Type B pancreatic cell (in vitro differentiated cells): Measurements from ENCODE around the gene CCDC154. TPM values are rescaled to one million over a fixed set of nuclear protein-coding genes. Genes with fewer than 3 reads are reported as not detected.

Experiments
- DNase-seq: peaks from one replicate; pipeline ENCODE4 v3.0.0; 2021; ENCODE audit warnings: mixed read lengths; ENCODE audit not compliant: unreplicated experiment; ENCODE audit errors: extremely low spot score
- H3K27ac Mint-ChIP-seq: 2 replicates; pipeline ENCODE4 v1.8.0; 2021; ENCODE audit warnings: mild to moderate bottlenecking, mixed read lengths
- H3K27me3 Mint-ChIP-seq: 2 replicates; pipeline ENCODE4 v1.8.0; 2021; ENCODE audit warnings: mixed read lengths
- H3K36me3 Mint-ChIP-seq: 2 replicates; pipeline ENCODE4 v1.8.0; 2021; ENCODE audit warnings: mixed read lengths
- H3K4me1 Mint-ChIP-seq: one replicate; pipeline ENCODE4 v1.8.0; 2021; ENCODE audit warnings: mixed read lengths; ENCODE audit not compliant: unreplicated experiment
- H3K4me3 Mint-ChIP-seq: 2 replicates; pipeline ENCODE4 v1.8.0; 2021; ENCODE audit warnings: mild to moderate bottlenecking, mixed read lengths
- H3K9me3 Mint-ChIP-seq: 2 replicates; pipeline ENCODE4 v1.8.0; 2021; ENCODE audit warnings: mixed read lengths
- total RNA-seq: library from RNA; stranded (reverse); gene quantifications from 2 replicates; pipeline ENCODE4 v1.2.1, GENCODE V29; 2021; ENCODE audit warnings: low replicate concordance
- TF ChIP-seq, protein P1 (sequence below): fragments of 200-600 bp; sonication (generic); conservative IDR thresholded peaks from 2 replicates; pipeline ENCODE4 v1.5.0; 2021; ENCODE audit warnings: antibody characterized with exemption, mild to moderate bottlenecking

CCDC154 gene
- total RNA-seq, 1 donor from 2014 or later, result 5.0 TPM

DNA sequence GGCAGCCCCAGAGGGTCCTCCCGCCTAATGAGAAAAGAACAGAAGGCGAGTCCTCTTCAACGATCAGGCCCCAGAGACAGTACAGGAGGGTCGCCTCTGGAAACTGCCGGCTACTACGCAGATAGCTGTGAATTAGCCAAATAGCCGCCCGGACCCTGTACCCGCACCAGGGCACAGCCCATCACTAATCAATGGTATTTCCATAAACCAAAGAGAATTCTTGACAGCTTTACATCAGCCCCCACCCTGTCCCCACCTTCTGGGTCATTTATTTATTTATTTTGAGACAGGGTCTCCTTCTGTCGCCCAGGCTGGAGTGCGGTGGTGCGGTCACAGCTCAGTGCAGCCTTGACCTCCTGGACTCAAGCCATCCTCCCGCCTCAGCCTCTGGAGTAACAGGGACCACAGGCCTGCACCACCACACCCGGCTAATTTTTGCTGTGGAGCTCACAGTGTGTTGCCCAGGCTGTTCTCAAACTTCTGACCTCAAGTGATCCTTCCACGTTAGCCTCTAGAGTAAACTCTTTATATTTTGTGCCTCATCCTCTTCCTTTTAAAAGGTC is 31.3 kb upstream of the CCDC154 start:
- TF ChIP-seq, protein P1, sequence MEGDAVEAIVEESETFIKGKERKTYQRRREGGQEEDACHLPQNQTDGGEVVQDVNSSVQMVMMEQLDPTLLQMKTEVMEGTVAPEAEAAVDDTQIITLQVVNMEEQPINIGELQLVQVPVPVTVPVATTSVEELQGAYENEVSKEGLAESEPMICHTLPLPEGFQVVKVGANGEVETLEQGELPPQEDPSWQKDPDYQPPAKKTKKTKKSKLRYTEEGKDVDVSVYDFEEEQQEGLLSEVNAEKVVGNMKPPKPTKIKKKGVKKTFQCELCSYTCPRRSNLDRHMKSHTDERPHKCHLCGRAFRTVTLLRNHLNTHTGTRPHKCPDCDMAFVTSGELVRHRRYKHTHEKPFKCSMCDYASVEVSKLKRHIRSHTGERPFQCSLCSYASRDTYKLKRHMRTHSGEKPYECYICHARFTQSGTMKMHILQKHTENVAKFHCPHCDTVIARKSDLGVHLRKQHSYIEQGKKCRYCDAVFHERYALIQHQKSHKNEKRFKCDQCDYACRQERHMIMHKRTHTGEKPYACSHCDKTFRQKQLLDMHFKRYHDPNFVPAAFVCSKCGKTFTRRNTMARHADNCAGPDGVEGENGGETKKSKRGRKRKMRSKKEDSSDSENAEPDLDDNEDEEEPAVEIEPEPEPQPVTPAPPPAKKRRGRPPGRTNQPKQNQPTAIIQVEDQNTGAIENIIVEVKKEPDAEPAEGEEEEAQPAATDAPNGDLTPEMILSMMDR, result no peak
- Mint-ChIP-seq H3K27ac (peak overlapping the region; percentile 81), H3K4me3 (peak overlapping the region; percentile 88), H3K9me3 (no peaks in the 10 kb centered on the region), H3K27me3 (no peaks in the 10 kb centered on the region), H3K4me1 (peaks cover 5% of the 10 kb centered on the region), H3K36me3 (no peaks in the 10 kb centered on the region)
- no peak for DNase-seq

DNA sequence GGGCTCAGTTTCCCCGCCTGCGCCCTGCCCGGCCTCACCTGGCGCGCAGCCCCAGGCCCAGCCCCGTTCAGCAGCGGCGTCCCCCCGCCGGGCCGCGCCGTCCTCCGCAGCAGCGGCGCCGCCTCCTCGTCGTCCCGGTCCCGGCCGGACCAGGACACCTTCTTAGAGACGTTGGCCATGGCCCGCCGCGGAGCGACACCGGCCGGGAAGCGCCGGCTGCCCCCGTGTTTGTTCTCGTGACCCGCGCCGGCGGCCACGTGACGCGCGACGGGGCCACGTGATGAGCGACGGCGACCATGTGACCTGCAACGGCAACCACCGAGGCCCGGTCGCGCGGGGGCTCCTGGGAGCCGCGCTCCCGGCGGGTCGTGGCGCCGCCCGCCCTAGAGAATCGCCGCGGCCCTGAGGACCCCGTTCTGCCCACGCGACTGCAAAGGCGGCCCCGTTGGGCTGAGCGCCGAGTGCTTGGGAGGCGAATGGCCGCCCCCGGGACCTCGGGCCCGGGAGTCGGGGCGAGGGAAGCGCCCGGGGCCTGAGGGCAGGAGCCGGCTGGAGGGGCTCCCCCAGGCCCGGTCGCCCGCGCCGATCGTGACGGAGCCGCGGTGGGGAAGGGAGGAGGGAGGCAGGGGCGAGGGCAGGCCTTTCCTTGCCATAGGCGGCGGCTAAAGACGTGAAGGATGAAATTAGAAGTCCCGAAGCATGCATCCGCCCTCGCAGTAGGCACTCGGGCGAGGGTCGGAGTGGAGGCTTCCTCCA is 30.6 kb upstream of the CCDC154 start, which contains the start of gene CLCN7:
Gene CLCN7, minus strand, starts transcription at position 233 of the 756 bp plus-strand sequence. Its CDS starts 54 bp downstream, at position 179.
- Mint-ChIP-seq H3K4me1 (peaks cover 9% of the 10 kb centered on the region), H3K27ac (peak within 1 kb of the TSS; percentile 85), H3K9me3 (no peaks in the 10 kb centered on the region), H3K27me3 (no peaks in the 10 kb centered on the region), H3K36me3 (no peaks in the 10 kb centered on the region), H3K4me3 (peak within 1 kb of the TSS; percentile 89)
- TF ChIP-seq, protein P1, result no peak
- peak; percentile 93 for DNase-seq

DNA sequence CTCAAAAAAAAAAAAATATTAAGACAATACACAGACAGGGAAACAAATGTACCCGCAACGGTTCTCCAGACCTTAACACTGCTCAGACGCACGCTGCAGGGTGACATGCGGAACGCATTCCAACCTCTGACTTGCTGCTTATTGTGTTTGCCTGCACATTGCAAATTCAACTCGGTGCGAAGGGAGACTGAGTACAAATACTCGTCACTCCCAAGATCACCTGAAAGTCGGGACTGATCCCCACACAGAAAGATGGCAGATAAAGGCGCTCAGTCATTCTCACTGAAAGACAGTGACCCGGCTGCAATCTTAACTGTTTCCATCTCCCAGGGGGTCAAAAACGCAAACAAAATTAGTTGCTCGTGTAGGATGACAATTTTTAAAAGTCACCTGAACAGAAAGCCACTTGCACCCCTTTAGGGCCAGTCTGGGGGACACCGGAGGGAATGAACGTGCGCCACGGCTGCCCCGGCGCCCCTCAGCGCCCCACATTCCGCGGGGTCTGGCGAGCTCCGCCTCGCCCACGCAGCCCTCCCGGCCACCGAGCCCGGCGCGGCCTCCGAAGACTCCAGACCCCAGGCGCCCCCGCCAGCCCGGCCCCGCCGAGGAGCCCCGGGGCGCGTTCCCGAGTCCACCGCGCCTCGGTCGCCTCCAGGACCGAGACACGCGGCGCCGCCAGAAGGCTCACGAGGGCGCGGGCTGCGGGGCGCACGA is 29.9 kb upstream of the CCDC154 start:
- TF ChIP-seq, protein P1, result no peak
- H3K4me1 Mint-ChIP-seq, result peaks cover 13% of the 10 kb centered on the region
- no peaks in the 10 kb centered on the region for H3K9me3 Mint-ChIP-seq
- no peaks in the 10 kb centered on the region for H3K27me3 Mint-ChIP-seq
- no peak for DNase-seq
- peak overlapping the region; percentile 89 for H3K4me3 Mint-ChIP-seq
- no peaks in the 10 kb centered on the region for H3K36me3 Mint-ChIP-seq
- H3K27ac Mint-ChIP-seq, result peak overlapping the region; percentile 85

DNA sequence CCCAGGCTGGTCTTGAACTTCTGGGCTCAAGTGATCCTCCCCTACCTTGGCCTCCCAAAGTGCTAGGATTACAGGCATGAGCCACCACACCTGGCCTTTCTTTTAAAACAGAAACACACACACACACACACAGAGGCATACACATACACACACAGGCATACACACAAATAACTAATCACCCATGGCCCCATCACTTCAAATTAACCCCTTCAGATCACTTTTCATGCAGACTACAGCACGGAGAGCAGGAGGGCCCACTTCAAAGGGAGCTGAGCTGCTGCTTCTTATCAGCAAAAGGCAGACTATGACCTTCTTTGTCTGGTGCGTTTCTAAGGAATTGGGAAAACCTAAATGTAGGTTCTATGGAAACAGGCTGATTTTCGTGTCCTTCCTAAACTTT is 28.6 kb upstream of the CCDC154 start:
- H3K36me3 Mint-ChIP-seq, result no peaks in the 10 kb centered on the region
- peaks cover 13% of the 10 kb centered on the region for H3K4me1 Mint-ChIP-seq
- H3K4me3 Mint-ChIP-seq, result peak overlapping the region; percentile 82
- no peaks in the 10 kb centered on the region for H3K27me3 Mint-ChIP-seq
- peak overlapping the region; percentile 84 for H3K27ac Mint-ChIP-seq
- TF ChIP-seq, protein P1, result no peak
- H3K9me3 Mint-ChIP-seq, result no peaks in the 10 kb centered on the region
- DNase-seq, result no peak

DNA sequence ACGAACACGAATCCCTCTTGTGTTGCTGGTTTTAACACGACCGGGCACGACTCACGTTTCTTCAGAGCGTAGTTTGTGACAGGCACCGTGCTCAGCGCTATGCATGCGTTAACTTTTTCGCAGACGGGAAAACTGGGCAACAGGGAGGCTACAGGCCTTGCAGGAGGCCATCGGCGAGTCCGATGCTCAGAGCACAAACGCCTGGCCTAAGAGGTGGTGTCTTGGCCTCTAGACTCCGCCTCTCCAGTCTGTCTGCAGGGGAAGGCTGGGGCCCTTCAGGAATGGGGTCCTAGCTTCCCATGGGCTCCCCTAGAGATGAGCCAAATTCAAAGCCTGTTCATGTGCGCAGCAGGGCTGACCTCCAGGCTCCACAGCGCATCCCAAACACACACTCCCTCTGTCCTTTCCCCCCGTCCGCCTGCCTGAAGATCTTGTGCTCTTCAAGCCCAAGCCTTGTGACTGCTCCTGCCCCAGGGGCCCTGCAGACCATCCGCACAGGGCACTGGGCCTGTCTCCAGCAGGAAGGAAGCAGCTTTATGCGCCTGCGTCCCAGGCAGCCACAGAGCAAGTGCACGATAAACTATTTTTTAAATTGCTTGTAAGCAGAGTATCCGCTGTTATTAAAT is 27.3 kb upstream of the CCDC154 start:
- peaks cover 13% of the 10 kb centered on the region for H3K4me1 Mint-ChIP-seq
- H3K9me3 Mint-ChIP-seq, result no peaks in the 10 kb centered on the region
- no peaks in the 10 kb centered on the region for H3K27me3 Mint-ChIP-seq
- TF ChIP-seq, protein P1, result no peak
- H3K27ac Mint-ChIP-seq, result peak overlapping the region; percentile 68
- peak; percentile 62 for DNase-seq
- no peaks in the 10 kb centered on the region for H3K36me3 Mint-ChIP-seq
- H3K4me3 Mint-ChIP-seq, result peak overlapping the region; percentile 28
